Activated naive CD4-positive, alpha-beta T cell treated with anti-CD3 and anti-CD28 coated beads, Interleukin-2, amount 10 ng/mL, durations not matched to agents 7 days and 5 days (primary cell): ENCODE results near the gene PREX1.
A peak's percentile ranks its signal among the peaks of the same experiment; 100 is the strongest.

Experiments
- CTCF ChIA-PET: fragments of 350-600 bp; sonication (Branson Sonifier 250); formaldehyde crosslinking; loops from one replicate; lab custom pipeline; 2021; ENCODE audit warnings: antibody characterized with exemption; lab: Charles Lee
- DNase-seq: peaks from one replicate; pipeline ENCODE4 v3.0.0-alpha.2; 2020
- H3K27ac Mint-ChIP-seq: one replicate; pipeline ENCODE4 v1.8.0; 2021; ENCODE audit warnings: mild to moderate bottlenecking, moderate library complexity, mixed read lengths
- H3K27me3 Mint-ChIP-seq: one replicate; pipeline ENCODE4 v1.8.0; 2021; ENCODE audit warnings: mild to moderate bottlenecking, mixed read lengths
- H3K36me3 Mint-ChIP-seq: one replicate; pipeline ENCODE4 v1.8.0; 2021; ENCODE audit warnings: mixed read lengths
- H3K4me1 Mint-ChIP-seq: one replicate; pipeline ENCODE4 v1.8.0; 2021; ENCODE audit warnings: mixed read lengths
- H3K4me3 Mint-ChIP-seq: one replicate; pipeline ENCODE4 v1.8.0; 2021; ENCODE audit warnings: mild to moderate bottlenecking, moderate library complexity, mixed read lengths
- H3K9me3 Mint-ChIP-seq: one replicate; pipeline ENCODE4 v1.8.0; 2021; ENCODE audit warnings: mixed read lengths

Gene PREX1

DNA sequence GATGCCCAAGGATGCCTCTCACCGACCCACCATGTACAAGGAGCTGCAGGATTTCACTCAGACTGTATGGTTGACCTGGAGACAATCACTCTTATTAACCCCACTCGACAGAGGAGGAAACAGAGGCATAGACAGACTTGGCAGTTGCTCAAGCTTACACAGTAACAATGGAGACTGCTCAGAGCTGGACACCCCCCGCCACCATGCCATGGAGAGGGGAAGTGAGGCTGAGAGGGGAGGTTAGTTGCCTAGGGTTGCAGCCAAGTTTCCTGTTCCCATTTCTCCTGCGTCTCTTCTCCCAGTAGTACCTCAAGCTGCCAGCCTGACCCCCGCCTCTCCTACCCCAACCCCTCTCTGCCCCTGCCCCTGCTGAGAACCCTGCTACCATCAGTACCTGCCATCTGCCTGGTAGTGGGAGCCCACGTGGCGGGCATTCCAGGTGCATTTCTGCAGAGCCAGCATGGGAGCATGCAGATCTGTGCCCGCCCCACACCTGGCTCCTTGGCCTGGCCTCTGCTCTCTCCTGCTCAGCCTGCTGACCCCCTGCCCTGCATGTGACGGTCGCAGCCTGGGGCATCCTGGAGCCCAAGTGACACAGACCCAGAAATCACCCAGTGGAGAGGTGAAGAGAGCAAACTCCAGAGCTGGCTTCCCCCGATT is 157.7 kb downstream of the PREX1 start:
- Mint-ChIP-seq H3K27ac (peak overlapping the region; percentile 64), H3K27me3 (no peaks in the 10 kb centered on the region), H3K4me1 (no peaks in the 10 kb centered on the region), H3K9me3 (no peaks in the 10 kb centered on the region), H3K4me3 (no peak overlapping the region), H3K36me3 (peaks cover 51% of the 10 kb centered on the region)
- DNase-seq = no peak
- CTCF ChIA-PET = no interaction called here

DNA sequence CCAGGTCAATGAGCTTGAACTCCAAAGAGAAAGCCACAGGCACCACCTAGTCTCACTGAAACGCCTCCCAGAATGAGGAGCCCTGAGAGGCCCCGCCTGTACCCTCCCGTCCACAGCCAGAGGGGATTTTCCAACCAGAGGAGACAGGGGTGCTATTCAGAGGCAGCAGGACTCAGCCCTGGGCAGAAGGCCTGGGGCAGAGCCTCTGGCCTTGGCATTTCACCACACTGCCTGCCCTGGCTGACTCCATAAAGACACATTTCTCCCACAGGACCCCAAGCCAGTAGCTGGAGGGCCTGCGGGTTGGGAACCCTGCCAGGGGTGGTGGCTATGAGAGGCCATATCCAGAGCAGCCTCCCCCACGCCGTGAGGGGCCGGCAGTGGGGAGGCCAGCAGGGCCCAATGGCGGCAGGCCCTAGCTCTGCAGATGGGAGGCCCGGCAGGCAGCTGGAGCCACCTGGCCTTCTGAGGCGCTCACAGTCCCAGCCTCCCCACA is 159.3 kb downstream of the PREX1 start:
- H3K4me1 Mint-ChIP-seq = no peaks in the 10 kb centered on the region
- DNase-seq = no peak
- H3K27me3 Mint-ChIP-seq = no peaks in the 10 kb centered on the region
- no peak overlapping the region for H3K27ac Mint-ChIP-seq
- no peaks in the 10 kb centered on the region for H3K9me3 Mint-ChIP-seq
- no peak overlapping the region for H3K4me3 Mint-ChIP-seq
- CTCF ChIA-PET = interaction anchor here (1.2 kb wide), 1 partner anchor 11 kb away, joined by 3 read pairs; no protein-coding TSS in a partner anchor
- peaks cover 44% of the 10 kb centered on the region for H3K36me3 Mint-ChIP-seq

- Mint-ChIP-seq H3K9me3 (no peaks in the 10 kb centered on the region), H3K4me3 (no peak overlapping the region), H3K27me3 (no peaks in the 10 kb centered on the region), H3K4me1 (no peaks in the 10 kb centered on the region), H3K36me3 (peaks cover 41% of the 10 kb centered on the region), H3K27ac (peak overlapping the region; percentile 46)
- no peak for DNase-seq
- CTCF ChIA-PET = interaction anchor here (1.2 to 1.5 kb wide), 2 partner anchors 10 kb away, joined by 3 to 5 read pairs; no protein-coding TSS in a partner anchor
Measured at GRCh38 chr20:48667889-48668413, 159.8 kb downstream of the PREX1 start.

DNA sequence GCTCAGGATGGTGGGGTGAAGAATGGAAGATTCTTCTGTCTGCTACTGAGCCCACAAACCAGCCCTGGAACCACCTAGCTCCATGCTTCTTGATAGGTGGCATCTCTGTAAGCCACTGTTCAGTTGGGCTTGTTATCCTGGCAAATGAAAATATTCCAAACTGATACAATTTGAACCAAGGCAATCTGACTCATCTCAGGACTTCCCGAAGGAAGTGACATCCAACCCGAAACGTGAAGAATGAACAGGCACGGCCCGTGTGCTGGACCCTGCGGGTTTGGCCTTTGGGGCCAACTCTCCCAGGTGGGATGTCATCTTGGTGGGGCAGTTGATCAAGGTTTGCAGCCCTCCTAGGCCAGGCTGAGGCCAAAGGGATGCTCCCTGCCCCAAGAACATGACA is 160.3 kb downstream of the PREX1 start:
- CTCF ChIA-PET = interaction anchor here (1.2 to 1.5 kb wide), 2 partner anchors 10 to 49 kb away, joined by 3 to 5 read pairs; no protein-coding TSS in a partner anchor
- Mint-ChIP-seq H3K4me3 (no peak overlapping the region), H3K27ac (no peak overlapping the region), H3K36me3 (peaks cover 43% of the 10 kb centered on the region), H3K9me3 (no peaks in the 10 kb centered on the region), H3K27me3 (no peaks in the 10 kb centered on the region), H3K4me1 (no peaks in the 10 kb centered on the region)
- no peak for DNase-seq

DNA sequence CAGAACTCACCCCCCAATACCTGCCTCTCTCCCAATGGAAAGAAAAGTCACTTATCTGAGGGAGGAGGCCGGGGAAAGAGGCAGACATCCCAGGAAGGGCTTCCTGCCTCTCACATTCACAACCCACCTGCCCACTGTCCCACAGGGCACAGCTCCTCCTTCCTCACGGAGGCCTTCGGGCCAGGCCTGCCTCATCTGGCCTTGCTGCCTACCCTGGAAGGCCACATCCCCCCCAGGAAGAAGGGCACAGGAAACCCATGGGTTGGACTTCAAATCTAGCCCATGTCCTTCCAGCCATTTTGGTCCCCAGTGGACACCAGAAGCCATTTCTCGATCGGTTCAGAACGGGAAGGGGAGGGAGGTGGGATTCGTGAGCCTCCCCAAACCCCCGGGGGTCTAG is 162.0 kb downstream of the PREX1 start:
- Mint-ChIP-seq H3K36me3 (peaks cover 40% of the 10 kb centered on the region), H3K27me3 (no peaks in the 10 kb centered on the region)

GRCh38 chr20:48662711-48663110 is 165.1 kb downstream of the PREX1 start:
- Mint-ChIP-seq H3K4me3 (no peak overlapping the region), H3K27me3 (no peaks in the 10 kb centered on the region)
- CTCF ChIA-PET = interaction anchor here (1.5 kb wide), 1 partner anchor 243 kb away, joined by 3 read pairs; no protein-coding TSS in a partner anchor

More for the DNA sequence above, 162.0 kb downstream of the PREX1 start:
- DNase-seq = no peak
- H3K4me3 Mint-ChIP-seq = no peak overlapping the region
- no peaks in the 10 kb centered on the region for H3K4me1 Mint-ChIP-seq
- H3K9me3 Mint-ChIP-seq = no peaks in the 10 kb centered on the region
- no peak overlapping the region for H3K27ac Mint-ChIP-seq
- CTCF ChIA-PET = interaction anchor here (0.9 kb wide), 1 partner anchor 12 kb away, joined by 3 read pairs; no protein-coding TSS in a partner anchor

DNA sequence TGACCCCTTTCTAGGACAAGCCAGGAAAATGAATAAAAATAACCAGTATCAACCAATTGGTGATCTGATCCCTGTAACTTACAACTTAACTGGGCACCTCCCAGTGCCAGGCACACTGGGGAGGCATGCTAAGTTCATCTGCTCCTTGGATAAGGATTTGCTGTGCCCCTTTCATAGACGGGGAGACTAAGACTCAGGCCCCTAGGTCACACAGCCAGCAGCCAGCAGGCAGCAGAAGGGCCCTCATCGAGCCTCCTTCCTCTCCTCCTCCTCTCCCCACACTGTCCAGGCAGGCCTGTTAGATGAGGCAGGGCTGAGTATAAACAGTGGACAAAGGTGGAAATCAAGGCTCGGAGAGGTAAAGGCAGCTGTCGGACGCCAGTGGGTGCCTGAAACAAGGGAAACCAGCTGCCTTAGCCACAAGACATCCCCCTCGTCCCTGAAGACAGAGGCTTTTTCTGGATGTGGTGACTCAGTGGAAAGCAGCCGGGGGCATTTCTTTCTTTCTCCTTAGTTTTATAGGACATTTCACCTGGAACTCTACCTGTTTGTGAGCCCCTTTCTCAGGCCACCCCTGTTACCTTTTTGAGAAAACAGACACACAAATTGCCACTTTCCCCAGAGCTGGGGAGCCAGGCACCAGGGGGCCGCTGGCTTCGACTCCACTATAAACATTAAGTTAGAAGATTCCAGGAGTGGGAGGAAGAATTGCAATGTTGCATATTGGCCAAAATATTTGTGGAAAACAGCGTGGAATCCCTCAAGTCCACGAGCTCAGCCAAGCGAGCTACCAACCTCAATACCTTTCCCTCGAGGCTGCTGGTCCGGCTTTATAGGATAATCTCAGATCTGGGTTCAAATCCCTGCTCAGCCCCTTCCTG is 166.0 kb downstream of the PREX1 start:
- CTCF ChIA-PET = interaction anchor here (0.6 to 6.5 kb wide), 3 partner anchors 68 to 245 kb away, joined by 3 to 125 read pairs (median 3); no protein-coding TSS in a partner anchor
- Mint-ChIP-seq H3K4me1 (peaks cover 10% of the 10 kb centered on the region), H3K4me3 (no peak overlapping the region), H3K36me3 (peaks cover 56% of the 10 kb centered on the region), H3K27ac (no peak overlapping the region), H3K9me3 (peaks cover 3% of the 10 kb centered on the region), H3K27me3 (no peaks in the 10 kb centered on the region)
- no peak for DNase-seq

More at GRCh38 chr20:48662711-48663110, 165.1 kb downstream of the PREX1 start:
- Mint-ChIP-seq H3K9me3 (peaks cover 3% of the 10 kb centered on the region), H3K4me1 (peaks cover 9% of the 10 kb centered on the region), H3K36me3 (peaks cover 54% of the 10 kb centered on the region), H3K27ac (no peak overlapping the region)
- no peak for DNase-seq

GRCh38 chr20:48660788-48661187 is 167.0 kb downstream of the PREX1 start:
- Mint-ChIP-seq H3K4me3 (no peak overlapping the region), H3K36me3 (peaks cover 63% of the 10 kb centered on the region), H3K4me1 (peaks cover 10% of the 10 kb centered on the region), H3K9me3 (peaks cover 3% of the 10 kb centered on the region), H3K27me3 (no peaks in the 10 kb centered on the region), H3K27ac (no peak overlapping the region)
- DNase-seq = no peak
- CTCF ChIA-PET = interaction anchor here (6.5 kb wide), 1 partner anchor 246 kb away, joined by 125 read pairs; no protein-coding TSS in a partner anchor

GRCh38 chr20:48659858-48660257 is 167.9 kb downstream of the PREX1 start:
- CTCF ChIA-PET = interaction anchor here (1.3 to 6.5 kb wide), 2 partner anchors 78 to 247 kb away, joined by 3 to 125 read pairs; no protein-coding TSS in a partner anchor
- H3K9me3 Mint-ChIP-seq = peaks cover 3% of the 10 kb centered on the region
- H3K4me1 Mint-ChIP-seq = peaks cover 10% of the 10 kb centered on the region
- H3K27me3 Mint-ChIP-seq = no peaks in the 10 kb centered on the region
- no peak overlapping the region for H3K27ac Mint-ChIP-seq
- peaks cover 66% of the 10 kb centered on the region for H3K36me3 Mint-ChIP-seq
- no peak overlapping the region for H3K4me3 Mint-ChIP-seq
- DNase-seq = no peak

DNA sequence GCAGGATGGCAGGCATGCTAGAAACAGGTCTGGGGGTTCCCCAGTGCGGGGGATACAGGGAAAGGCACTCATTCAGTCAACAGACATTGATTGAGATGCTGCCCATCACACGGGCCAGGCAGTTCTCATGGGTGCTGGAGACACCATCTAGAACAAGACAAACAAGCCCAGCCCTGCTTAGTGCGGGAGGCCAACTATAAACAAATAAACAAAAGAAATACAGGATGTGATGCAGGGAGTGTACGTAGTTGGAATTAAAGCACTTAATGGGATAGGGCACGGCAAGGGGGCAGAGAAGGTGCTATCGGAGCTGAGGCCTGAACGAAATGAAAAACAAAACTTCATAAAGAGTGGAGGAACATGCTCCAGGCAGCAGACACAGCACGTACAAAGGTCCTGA is 169.3 kb downstream of the PREX1 start:
- H3K4me3 Mint-ChIP-seq = no peak overlapping the region
- CTCF ChIA-PET = interaction anchor here (0.7 to 6.5 kb wide), 10 partner anchors 9 to 249 kb away, joined by 3 to 125 read pairs (median 4); no protein-coding TSS in a partner anchor
- peaks cover 59% of the 10 kb centered on the region for H3K36me3 Mint-ChIP-seq
- H3K9me3 Mint-ChIP-seq = peaks cover 3% of the 10 kb centered on the region
- DNase-seq = no peak
- H3K27me3 Mint-ChIP-seq = no peaks in the 10 kb centered on the region
- peaks cover 10% of the 10 kb centered on the region for H3K4me1 Mint-ChIP-seq
- H3K27ac Mint-ChIP-seq = peak overlapping the region; percentile 56

GRCh38 chr20:48658198-48658476 is 169.7 kb downstream of the PREX1 start:
- CTCF ChIA-PET = interaction anchor here (0.8 to 6.5 kb wide), 31 partner anchors 9 to 289 kb away, joined by 3 to 125 read pairs (median 4); no protein-coding TSS in a partner anchor
- H3K4me3 Mint-ChIP-seq = no peak overlapping the region
- H3K27me3 Mint-ChIP-seq = no peaks in the 10 kb centered on the region
- peaks cover 10% of the 10 kb centered on the region for H3K4me1 Mint-ChIP-seq
- DNase-seq = no peak
- H3K36me3 Mint-ChIP-seq = peaks cover 59% of the 10 kb centered on the region
- no peak overlapping the region for H3K27ac Mint-ChIP-seq
- H3K9me3 Mint-ChIP-seq = peaks cover 3% of the 10 kb centered on the region

GRCh38 chr20:48657426-48658197 is 170.2 kb downstream of the PREX1 start:
- CTCF ChIA-PET = interaction anchor here (0.5 to 6.5 kb wide), 41 partner anchors 9 to 290 kb away, joined by 3 to 125 read pairs (median 4); partner anchors contain the start of gene PREX1
- no peak overlapping the region for H3K4me3 Mint-ChIP-seq
- H3K4me1 Mint-ChIP-seq = peaks cover 10% of the 10 kb centered on the region
- H3K27me3 Mint-ChIP-seq = no peaks in the 10 kb centered on the region
- H3K9me3 Mint-ChIP-seq = peaks cover 3% of the 10 kb centered on the region
- peak; percentile 78 for DNase-seq
- H3K27ac Mint-ChIP-seq = peak overlapping the region; percentile 16
- peaks cover 55% of the 10 kb centered on the region for H3K36me3 Mint-ChIP-seq

GRCh38 chr20:48656661-48657211 is 171.1 kb downstream of the PREX1 start:
- Mint-ChIP-seq H3K4me3 (no peak overlapping the region), H3K4me1 (peaks cover 10% of the 10 kb centered on the region), H3K36me3 (peaks cover 56% of the 10 kb centered on the region), H3K9me3 (peaks cover 3% of the 10 kb centered on the region), H3K27ac (no peak overlapping the region), H3K27me3 (no peaks in the 10 kb centered on the region)
- no peak for DNase-seq
- CTCF ChIA-PET = interaction anchor here (0.7 to 6.5 kb wide), 20 partner anchors 10 to 257 kb away, joined by 3 to 125 read pairs (median 4); no protein-coding TSS in a partner anchor
